Activated T-cell treated with anti-CD3 and anti-CD28 coated beads, Interleukin-2, amount 50 U/mL, for 1 hour (primary cell): ENCODE measurements around the gene CASTOR2.
"Not testable (repeated sequence)": the region's sequence is repeated elsewhere in the genome, so short reads cannot be mapped to it uniquely, and the experiment has no call there.

Experiments used
- DNase-seq: peaks from one replicate; pipeline ENCODE4 v3.0.0-alpha.2; 2020

The CASTOR2 gene

GRCh38 chr7:75055830-75056772 lies 91.6 kb downstream of the CASTOR2 start:
- no peak for DNase-seq

GRCh38 chr7:75058406-75058805 lies 93.9 kb downstream of the CASTOR2 start:
- DNase-seq, result no peak

GRCh38 chr7:75064291-75064690 lies 99.8 kb downstream of the CASTOR2 start:
- no peak for DNase-seq

GRCh38 chr7:75064801-75065200 lies 100.3 kb downstream of the CASTOR2 start:
- DNase-seq, result no peak

- no peak for DNase-seq
Observed at GRCh38 chr7:75066521-75066920, 102.0 kb downstream of the CASTOR2 start.

- no peak for DNase-seq
Observed at GRCh38 chr7:75072981-75073283, 108.4 kb downstream of the CASTOR2 start.

- DNase-seq, result not testable (repeated sequence)
Observed at GRCh38 chr7:75074262-75074641, 109.7 kb downstream of the CASTOR2 start.
